ENCODE measurements around the gene ROR2.

DNA sequence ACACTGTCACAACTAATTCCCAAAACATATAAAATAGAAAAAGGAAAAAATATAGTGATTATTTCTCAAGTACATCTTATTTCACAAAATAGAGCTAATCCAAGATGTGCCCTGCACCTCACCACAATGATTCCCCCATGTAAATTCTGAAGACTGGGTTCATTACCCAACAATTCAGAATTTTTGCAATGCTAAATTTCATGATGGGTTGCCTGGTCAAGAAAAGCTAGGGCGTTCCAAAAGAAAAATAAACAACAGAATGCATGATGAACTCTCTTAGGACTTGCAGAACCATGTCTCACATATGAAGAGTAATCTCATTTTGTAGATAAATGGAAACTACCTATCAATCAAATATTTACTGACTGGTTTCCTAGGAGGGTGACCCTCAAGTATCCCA, 266.8 kb downstream of the ROR2 start:
- TF ChIP-seq, protein P1, sequence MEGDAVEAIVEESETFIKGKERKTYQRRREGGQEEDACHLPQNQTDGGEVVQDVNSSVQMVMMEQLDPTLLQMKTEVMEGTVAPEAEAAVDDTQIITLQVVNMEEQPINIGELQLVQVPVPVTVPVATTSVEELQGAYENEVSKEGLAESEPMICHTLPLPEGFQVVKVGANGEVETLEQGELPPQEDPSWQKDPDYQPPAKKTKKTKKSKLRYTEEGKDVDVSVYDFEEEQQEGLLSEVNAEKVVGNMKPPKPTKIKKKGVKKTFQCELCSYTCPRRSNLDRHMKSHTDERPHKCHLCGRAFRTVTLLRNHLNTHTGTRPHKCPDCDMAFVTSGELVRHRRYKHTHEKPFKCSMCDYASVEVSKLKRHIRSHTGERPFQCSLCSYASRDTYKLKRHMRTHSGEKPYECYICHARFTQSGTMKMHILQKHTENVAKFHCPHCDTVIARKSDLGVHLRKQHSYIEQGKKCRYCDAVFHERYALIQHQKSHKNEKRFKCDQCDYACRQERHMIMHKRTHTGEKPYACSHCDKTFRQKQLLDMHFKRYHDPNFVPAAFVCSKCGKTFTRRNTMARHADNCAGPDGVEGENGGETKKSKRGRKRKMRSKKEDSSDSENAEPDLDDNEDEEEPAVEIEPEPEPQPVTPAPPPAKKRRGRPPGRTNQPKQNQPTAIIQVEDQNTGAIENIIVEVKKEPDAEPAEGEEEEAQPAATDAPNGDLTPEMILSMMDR (IDR thresholded peaks at IDR 0.05 in 8 of 11, conservative IDR thresholded peaks at IDR 0.05 in 3 of 11): no peak
- no peak for TF ChIP-seq POLR2AphosphoS5 (IDR thresholded peaks at IDR 0.05)
